Central memory CD8-positive, alpha-beta T cell (primary cell): ENCODE measurements around the gene RDH14.

ENCODE experiments used
- ATAC-seq: fragments of 150-1000 bp; cut with Tn5 transposase; replicated peaks from 2 replicates; pipeline ENCODE4 v1.10.0; 2022; ENCODE audit warnings: mild to moderate bottlenecking, moderate FRiP score, moderate number of reproducible peaks; ENCODE audit not compliant: poor library complexity, severe bottlenecking; ENCODE audit errors: extremely low read depth
- DNase-seq, 2 donors: peaks; one replicate each; pipeline ENCODE4 v3.0.0; 2021; ENCODE audit warnings: low spot score in 2 of 2
- H3K27ac Mint-ChIP-seq: one replicate; pipeline ENCODE4 v1.8.0; 2022; ENCODE audit warnings: low read depth, mild to moderate bottlenecking, moderate library complexity, mixed read lengths
- H3K27me3 Mint-ChIP-seq: one replicate; pipeline ENCODE4 v1.8.0; 2022; ENCODE audit warnings: mixed read lengths
- H3K36me3 Mint-ChIP-seq: one replicate; pipeline ENCODE4 v1.8.0; 2022; ENCODE audit warnings: mild to moderate bottlenecking, moderate library complexity, mixed read lengths; ENCODE audit not compliant: insufficient read depth
- H3K4me1 Mint-ChIP-seq: one replicate; pipeline ENCODE4 v1.8.0; 2022; ENCODE audit warnings: mixed read lengths
- H3K4me3 Mint-ChIP-seq: one replicate; pipeline ENCODE4 v1.8.0; 2022; ENCODE audit warnings: mild to moderate bottlenecking, moderate library complexity, mixed read lengths
- H3K9me3 Mint-ChIP-seq: one replicate; pipeline ENCODE4 v1.8.0; 2022; ENCODE audit warnings: mixed read lengths

RDH14 gene

GRCh38 chr2:18514526-18515461, 45.7 kb downstream of the RDH14 start:
- DNase-seq (no peak), ATAC-seq (no peak)
- no peak overlapping the region for H3K27ac Mint-ChIP-seq
- no peaks in the 10 kb centered on the region for H3K36me3 Mint-ChIP-seq
- no peaks in the 10 kb centered on the region for H3K4me1 Mint-ChIP-seq
- peaks cover 73% of the 10 kb centered on the region for H3K27me3 Mint-ChIP-seq
- no peak overlapping the region for H3K4me3 Mint-ChIP-seq
- no peaks in the 10 kb centered on the region for H3K9me3 Mint-ChIP-seq

GRCh38 chr2:18510775-18511174, 49.7 kb downstream of the RDH14 start:
- no peak for DNase-seq
- ATAC-seq = no peak
- H3K9me3 Mint-ChIP-seq = no peaks in the 10 kb centered on the region
- no peak overlapping the region for H3K4me3 Mint-ChIP-seq
- H3K4me1 Mint-ChIP-seq = no peaks in the 10 kb centered on the region
- no peaks in the 10 kb centered on the region for H3K36me3 Mint-ChIP-seq
- H3K27ac Mint-ChIP-seq = no peak overlapping the region
- H3K27me3 Mint-ChIP-seq = peaks cover 53% of the 10 kb centered on the region

- peaks cover 46% of the 10 kb centered on the region for H3K27me3 Mint-ChIP-seq
- H3K27ac Mint-ChIP-seq = no peak overlapping the region
- no peak overlapping the region for H3K4me3 Mint-ChIP-seq
- no peak for DNase-seq
- H3K9me3 Mint-ChIP-seq = no peaks in the 10 kb centered on the region
- no peaks in the 10 kb centered on the region for H3K4me1 Mint-ChIP-seq
- ATAC-seq = no peak
- H3K36me3 Mint-ChIP-seq = no peaks in the 10 kb centered on the region
Measured at GRCh38 chr2:18506883-18507509, 53.5 kb downstream of the RDH14 start.

- H3K27ac Mint-ChIP-seq = no peak overlapping the region
- H3K4me3 Mint-ChIP-seq = no peak overlapping the region
- ATAC-seq = no peak
- no peaks in the 10 kb centered on the region for H3K9me3 Mint-ChIP-seq
- H3K4me1 Mint-ChIP-seq = no peaks in the 10 kb centered on the region
- no peak for DNase-seq
- H3K27me3 Mint-ChIP-seq = peaks cover 34% of the 10 kb centered on the region
- no peaks in the 10 kb centered on the region for H3K36me3 Mint-ChIP-seq
Measured at GRCh38 chr2:18505703-18506341, 54.6 kb downstream of the RDH14 start.
